Gastrocnemius medialis (tissue), 4 donors: ENCODE measurements around the gene REEP1. TPM values are rescaled to one million over a fixed set of nuclear protein-coding genes. Genes with fewer than 3 reads are reported as not detected.

ENCODE experiments used
- ATAC-seq, 2 donors: fragments of 150-250 bp; one replicate each; pipeline ENCODE4 v1.9.1; 2016
- DNase-seq, 2 donors: peaks; one replicate each; pipeline ENCODE4 v3.0.0-alpha.2; 2019
- H3K27ac ChIP-seq, 4 donors: fragments of 200-600 bp; sonication (generic); 1 replicate in 1 of 4; 2 replicates in 3 of 4; pipeline ENCODE4 v1.5.1; 2016 to 2018; ENCODE audit warnings: mild to moderate bottlenecking in 2 of 4, moderate library complexity in 1 of 4
- H3K27me3 ChIP-seq, 3 donors: fragments of 200-600 bp; sonication (generic) in 2 of 3; 1 replicate in 1 of 3; 2 replicates in 2 of 3; pipeline versions ENCODE4 v1.5.1 to v1.6.0; 2016 to 2019; ENCODE audit warnings: mild to moderate bottlenecking in 1 of 3, moderate library complexity in 1 of 3
- H3K36me3 ChIP-seq, 2 donors: fragments of 200-600 bp; sonication (generic) in 1 of 2; one replicate each; pipeline ENCODE4 v1.5.1; 2017 to 2018
- H3K4me1 ChIP-seq, 2 donors: fragments of 200-600 bp; sonication (generic) in 1 of 2; one replicate each; pipeline ENCODE4 v1.5.1; 2016 to 2017; ENCODE audit warnings: mild to moderate bottlenecking in 2 of 2
- H3K4me3 ChIP-seq, 4 donors: fragments of 200-600 bp; sonication (generic) in 3 of 4; 1 replicate in 1 of 4; 2 replicates in 3 of 4; pipeline ENCODE4 v1.5.1; 2016 to 2019; ENCODE audit warnings: mild to moderate bottlenecking in 2 of 4
- H3K9me3 ChIP-seq, 3 donors: fragments of 200-600 bp; sonication (generic) in 2 of 3; 1 replicate in 1 of 3; 2 replicates in 2 of 3; pipeline ENCODE4 v1.5.1; 2016 to 2019
- CTCF ChIP-seq, 5 experiments: fragments of 450-650 bp in 3 of 5; fragments of 200-600 bp in 2 of 5; sonication (generic) in 2 of 5; IDR thresholded peaks in 4 of 5; conservative IDR thresholded peaks in 1 of 5; 1 replicate in 4 of 5; 2 replicates in 1 of 5; pipeline ENCODE4 v1.5.1; 2016 to 2019; ENCODE audit warnings: antibody characterized with exemption in 5 of 5, mild to moderate bottlenecking in 3 of 5, moderate library complexity in 3 of 5
- POLR2A ChIP-seq, 2 donors: fragments of 450-650 bp; IDR thresholded peaks; one replicate each; pipeline ENCODE4 v1.6.1; 2017; ENCODE audit warnings: antibody characterized with exemption in 2 of 2, mild to moderate bottlenecking in 2 of 2, moderate library complexity in 2 of 2
- in situ Hi-C, 4 donors: fragments of 200-750 bp; cut with MboI; loops; one replicate each; pipeline versions ENCODE4 v1.15.0 to v1.8.0; 2017; ENCODE audit warnings: low sequenced_read_pairs in 4 of 4
- intact Hi-C: fragments of 100-400 bp; cut with DNase I; formaldehyde crosslinking; loops from one replicate; pipeline ENCODE4 v1.15.1; 2023; ENCODE audit warnings: low total_unique reads
- total RNA-seq, 4 donors: library from RNA; depleted of rRNA; stranded (reverse); fragments of >200 nt; gene quantifications; one replicate each; pipeline versions ENCODE4 v1.1.0 to v1.2.3, GENCODE V29; 2016

The REEP1 gene
- total RNA-seq, 4 donors from 2014 or later = 4.2 to 16.0 (median 6.3) TPM

- Histone ChIP-seq H3K36me3 (no peaks in the 10 kb centered on the region), H3K27me3 (no peaks in the 10 kb centered on the region), H3K4me3 (no peak overlapping the region), H3K4me1 (peaks cover 19 to 29% of the 10 kb centered on the region in 2 donors), H3K9me3 (peaks cover 0 to 6% (median 0%) of the 10 kb centered on the region in 3 donors), H3K27ac (peak overlapping the region in 2 of 4 donors; percentile 40 to 61)
- ATAC-seq (no peak), DNase-seq (no peak)
- intact Hi-C loops = no loop called here
- TF ChIP-seq CTCF (IDR thresholded peaks at IDR 0.05 in 4 of 5, conservative IDR thresholded peaks at IDR 0.05 in 1 of 5) = no peak
- TF ChIP-seq POLR2A (IDR thresholded peaks at IDR 0.05) = no peak
- in situ Hi-C loops = no loop called here
Observed at GRCh38 chr2:86275384-86275799, 62.0 kb downstream of the REEP1 start.

GRCh38 chr2:86274918-86275275 is 62.5 kb downstream of the REEP1 start:
- in situ Hi-C loops = no loop called here
- ATAC-seq (peak in 1 of 2 donors; percentile 39), DNase-seq (peak in 1 of 2 donors; percentile 30)
- H3K9me3 ChIP-seq = peaks cover 0 to 6% (median 0%) of the 10 kb centered on the region in 3 donors
- no peak for TF ChIP-seq CTCF (IDR thresholded peaks at IDR 0.05 in 4 of 5, conservative IDR thresholded peaks at IDR 0.05 in 1 of 5)
- TF ChIP-seq POLR2A (IDR thresholded peaks at IDR 0.05) = no peak
- H3K4me1 ChIP-seq = peaks cover 14 to 24% of the 10 kb centered on the region in 2 donors
- no peaks in the 10 kb centered on the region for H3K27me3 ChIP-seq
- H3K36me3 ChIP-seq = no peaks in the 10 kb centered on the region
- no peak overlapping the region for H3K4me3 ChIP-seq
- intact Hi-C loops = no loop called here
- H3K27ac ChIP-seq = peak overlapping the region; percentile 22 to 61 (median 31)

- intact Hi-C loops = no loop called here
- Histone ChIP-seq H3K4me3 (no peak overlapping the region), H3K9me3 (peaks cover 0 to 6% (median 0%) of the 10 kb centered on the region in 3 donors), H3K27me3 (no peaks in the 10 kb centered on the region), H3K4me1 (peaks cover 9 to 19% of the 10 kb centered on the region in 2 donors), H3K27ac (peak overlapping the region; percentile 22 to 61 (median 31)), H3K36me3 (no peaks in the 10 kb centered on the region)
- DNase-seq (no peak), ATAC-seq (peak; percentile 64 to 73)
- no peak for TF ChIP-seq POLR2A (IDR thresholded peaks at IDR 0.05)
- in situ Hi-C loops = no loop called here
Observed at GRCh38 chr2:86274265-86274917, 63.0 kb downstream of the REEP1 start.

- intact Hi-C loops (no loop called here), in situ Hi-C loops (no loop called here)
- DNase-seq (no peak), ATAC-seq (no peak)
- peaks cover 0 to 6% (median 0%) of the 10 kb centered on the region in 3 donors for H3K9me3 ChIP-seq
- peaks cover 5 to 19% of the 10 kb centered on the region in 2 donors for H3K4me1 ChIP-seq
- no peak overlapping the region for H3K27ac ChIP-seq
- no peak overlapping the region for H3K4me3 ChIP-seq
- H3K27me3 ChIP-seq = no peaks in the 10 kb centered on the region
- TF ChIP-seq POLR2A (IDR thresholded peaks at IDR 0.05) (no peak), CTCF (IDR thresholded peaks at IDR 0.05 in 4 of 5, conservative IDR thresholded peaks at IDR 0.05 in 1 of 5) (no peak)
- H3K36me3 ChIP-seq = no peaks in the 10 kb centered on the region
Observed at GRCh38 chr2:86272111-86272510, 65.3 kb downstream of the REEP1 start.

GRCh38 chr2:86271248-86271647 is 66.2 kb downstream of the REEP1 start:
- intact Hi-C loops = no loop called here
- Histone ChIP-seq H3K4me1 (peaks cover 5 to 17% of the 10 kb centered on the region in 2 donors), H3K27ac (no peak overlapping the region), H3K4me3 (no peak overlapping the region), H3K9me3 (peaks cover 0 to 6% (median 0%) of the 10 kb centered on the region in 3 donors), H3K27me3 (no peaks in the 10 kb centered on the region), H3K36me3 (no peaks in the 10 kb centered on the region)
- DNase-seq = no peak
- in situ Hi-C loops = no loop called here
- TF ChIP-seq CTCF (IDR thresholded peaks at IDR 0.05 in 4 of 5, conservative IDR thresholded peaks at IDR 0.05 in 1 of 5) (no peak), POLR2A (IDR thresholded peaks at IDR 0.05) (no peak)
- no peak for ATAC-seq
